ENCODE data around the gene MAML2. TPM values are rescaled to one million over a fixed set of nuclear protein-coding genes. Genes with fewer than 3 reads are reported as not detected.
"Not testable (repeated sequence)": the region's sequence is repeated elsewhere in the genome, so short reads cannot be mapped to it uniquely, and the experiment has no call there.

The MAML2 gene
- total RNA-seq, 1 donor from 2014 or later: 11.9 TPM

DNA sequence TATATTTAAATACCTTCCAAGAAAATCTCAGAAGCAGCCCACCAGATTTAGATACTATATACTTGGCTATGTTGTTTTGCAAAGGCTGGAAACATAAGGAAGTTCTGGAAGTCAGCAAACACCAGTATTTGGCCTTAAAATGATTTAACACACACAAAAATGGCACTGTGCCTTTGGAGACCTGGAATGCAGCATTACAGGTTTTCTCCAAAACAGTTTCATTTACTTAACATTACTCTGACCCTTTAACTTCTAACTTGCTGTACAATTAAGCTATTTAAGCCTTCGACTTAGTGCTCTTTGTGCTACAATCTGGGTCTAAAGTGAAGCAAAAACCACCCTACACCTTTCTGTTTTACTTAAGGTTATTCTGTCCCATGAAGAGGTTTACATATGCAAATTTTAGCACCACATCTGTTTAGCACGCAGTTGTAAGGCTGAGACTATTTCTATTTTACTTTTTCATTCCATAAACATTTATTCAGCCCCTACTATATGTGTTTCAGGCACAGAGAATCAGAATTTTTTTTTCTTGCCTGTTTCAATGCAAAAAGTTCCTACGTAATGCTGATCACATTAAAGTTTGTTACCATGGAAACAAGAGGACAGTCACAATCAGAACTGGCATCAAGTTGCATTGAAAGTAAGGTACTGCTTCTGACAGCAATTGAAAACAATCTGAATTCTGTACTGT is 70.3 kb downstream of the MAML2 start:
- H3K9me3 Mint-ChIP-seq: peaks cover 15% of the 10 kb centered on the region
- no peak overlapping the region for H3K27ac Mint-ChIP-seq
- intact Hi-C loops (cut with micrococcal nuclease): no loop called here
- no peaks in the 10 kb centered on the region for H3K27me3 Mint-ChIP-seq
- no peak overlapping the region for H3K4me3 Mint-ChIP-seq
- no peak for DNase-seq
- H3K4me1 Mint-ChIP-seq: peaks cover 23% of the 10 kb centered on the region
- peaks cover 40% of the 10 kb centered on the region for H3K36me3 Mint-ChIP-seq (ENCODE audit: low read depth)

DNA sequence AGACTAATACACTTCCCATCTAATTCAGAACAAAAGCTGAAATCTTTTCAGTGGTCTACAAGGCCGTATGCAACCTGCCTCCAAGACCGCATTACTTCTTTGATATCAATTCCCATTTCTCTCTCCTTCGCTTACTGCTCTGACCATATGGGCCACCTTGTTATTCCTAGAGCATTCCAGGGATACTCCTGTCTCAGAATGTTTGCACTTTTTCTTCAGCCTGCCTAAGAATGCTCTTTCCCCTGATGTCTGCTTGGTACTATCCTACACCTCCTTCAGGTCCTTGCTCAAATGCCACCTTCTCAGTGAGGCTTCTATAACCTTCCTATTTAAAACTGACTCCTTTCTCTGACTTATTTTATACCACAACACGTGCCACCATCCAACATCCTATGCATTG is 71.2 kb downstream of the MAML2 start:
- Mint-ChIP-seq H3K36me3 (ENCODE audit: low read depth) (peaks cover 38% of the 10 kb centered on the region), H3K27ac (no peak overlapping the region), H3K4me1 (peaks cover 32% of the 10 kb centered on the region), H3K27me3 (no peaks in the 10 kb centered on the region), H3K9me3 (peaks cover 15% of the 10 kb centered on the region), H3K4me3 (no peak overlapping the region)
- intact Hi-C loops (cut with micrococcal nuclease): no loop called here
- DNase-seq: no peak

- H3K27ac Mint-ChIP-seq; H3K4me3 Mint-ChIP-seq; H3K27me3 Mint-ChIP-seq; DNase-seq; intact Hi-C loops (cut with micrococcal nuclease): not testable (repeated sequence)
- H3K9me3 Mint-ChIP-seq: peaks cover 15% of the 10 kb centered on the region
- peaks cover 35% of the 10 kb centered on the region for H3K4me1 Mint-ChIP-seq
- H3K36me3 Mint-ChIP-seq (ENCODE audit: low read depth): peaks cover 37% of the 10 kb centered on the region
These were observed 71.6 kb downstream of the MAML2 start for GRCh38 chr11:96271352-96271751.

DNA sequence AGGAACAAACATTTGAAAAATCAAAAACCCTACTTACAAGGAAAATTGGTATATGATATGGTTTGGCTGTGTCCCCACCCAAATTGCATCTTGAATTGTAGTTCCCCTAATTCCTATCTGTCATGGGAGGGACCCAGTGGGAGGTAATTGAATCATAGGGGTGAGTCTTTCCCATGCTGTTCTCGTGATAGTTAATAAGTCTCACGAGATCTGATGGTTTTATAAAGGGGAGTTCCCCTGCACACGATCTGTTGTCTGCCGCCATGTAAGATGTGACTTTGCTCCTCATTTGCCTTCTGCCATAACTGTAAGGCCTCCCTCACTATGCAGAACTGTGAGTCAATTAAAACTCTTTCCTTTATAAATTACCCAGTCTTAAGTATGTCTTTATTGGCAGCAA is 74.5 kb downstream of the MAML2 start:
- Mint-ChIP-seq H3K27ac (peak overlapping the region; percentile 7), H3K9me3 (peaks cover 15% of the 10 kb centered on the region), H3K4me3 (peak overlapping the region; percentile 6), H3K4me1 (peaks cover 50% of the 10 kb centered on the region), H3K36me3 (ENCODE audit: low read depth) (peaks cover 44% of the 10 kb centered on the region)
- not testable (repeated sequence) for H3K27me3 Mint-ChIP-seq, DNase-seq
- intact Hi-C loops (cut with micrococcal nuclease): loop anchor here (2.0 kb wide), 1 partner anchor 14 kb away; no protein-coding TSS in a partner anchor

DNA sequence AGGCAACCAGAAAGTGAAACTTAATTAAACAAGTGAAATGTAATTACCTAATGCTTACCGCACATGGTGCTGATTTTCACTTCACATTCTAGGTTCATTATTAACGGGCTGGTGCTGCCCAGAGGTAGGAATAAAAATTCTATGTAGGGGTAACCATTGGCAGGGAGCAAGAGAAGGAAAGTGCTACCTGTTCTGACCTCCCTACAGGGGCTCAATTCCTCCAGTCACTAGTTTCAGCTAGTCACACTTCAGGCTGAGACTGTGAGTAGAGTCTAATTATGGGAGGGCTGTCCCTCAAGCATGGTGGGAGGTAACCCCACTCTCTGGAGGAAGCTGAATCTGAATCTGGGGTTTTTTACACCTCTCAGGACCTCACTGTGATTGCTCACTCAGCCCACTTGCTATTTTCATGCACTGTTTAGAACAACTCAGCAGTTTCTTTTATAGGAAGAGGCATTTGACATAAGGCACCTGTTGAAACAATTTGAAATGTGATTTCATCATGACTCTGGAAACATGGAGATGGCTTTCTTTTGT is 75.4 kb downstream of the MAML2 start:
- Mint-ChIP-seq H3K4me3 (peak overlapping the region; percentile 44), H3K9me3 (peaks cover 15% of the 10 kb centered on the region), H3K27me3 (no peaks in the 10 kb centered on the region), H3K27ac (peak overlapping the region; percentile 78), H3K4me1 (peaks cover 57% of the 10 kb centered on the region), H3K36me3 (ENCODE audit: low read depth) (peaks cover 46% of the 10 kb centered on the region)
- intact Hi-C loops (cut with micrococcal nuclease): loop anchor here (1.0 to 2.0 kb wide), 4 partner anchors 9 to 71 kb away; no protein-coding TSS in a partner anchor
- peak; percentile 75 for DNase-seq

DNA sequence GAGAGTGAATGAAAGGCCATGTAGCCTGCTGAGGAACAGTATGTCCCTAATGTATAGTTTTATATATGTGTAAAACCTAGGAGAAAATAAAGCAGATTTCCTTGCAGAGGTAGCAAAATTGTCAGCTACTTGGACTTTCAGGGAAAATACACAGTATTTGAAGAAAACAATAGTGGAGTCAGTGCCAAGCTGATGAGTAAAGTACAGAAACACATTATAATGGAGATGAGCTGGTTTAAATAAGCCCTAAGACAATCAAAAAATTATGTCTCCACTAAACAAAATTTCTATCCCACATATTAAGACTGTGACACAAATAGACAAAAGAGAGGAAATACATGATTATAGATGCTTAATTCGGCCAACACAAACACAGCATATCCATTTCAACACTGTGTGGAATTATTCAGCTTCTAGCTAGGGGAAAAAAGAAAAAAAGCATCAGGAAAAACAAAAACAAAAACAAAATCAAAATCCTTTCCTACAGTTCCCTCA is 75.9 kb downstream of the MAML2 start:
- H3K4me1 Mint-ChIP-seq: peaks cover 57% of the 10 kb centered on the region
- H3K9me3 Mint-ChIP-seq: peaks cover 15% of the 10 kb centered on the region
- H3K27ac Mint-ChIP-seq: peak overlapping the region; percentile 78
- no peaks in the 10 kb centered on the region for H3K27me3 Mint-ChIP-seq
- no peak for DNase-seq
- intact Hi-C loops (cut with micrococcal nuclease): loop anchor here (1.0 to 2.0 kb wide), 3 partner anchors 9 to 72 kb away; no protein-coding TSS in a partner anchor
- H3K36me3 Mint-ChIP-seq (ENCODE audit: low read depth): peaks cover 44% of the 10 kb centered on the region
- peak overlapping the region; percentile 44 for H3K4me3 Mint-ChIP-seq

- no peak overlapping the region for H3K27ac Mint-ChIP-seq
- peaks cover 10% of the 10 kb centered on the region for H3K9me3 Mint-ChIP-seq
- DNase-seq: no peak
- intact Hi-C loops (cut with micrococcal nuclease): loop anchor here (2.0 kb wide), 1 partner anchor 73 kb away; no protein-coding TSS in a partner anchor
- H3K4me3 Mint-ChIP-seq: no peak overlapping the region
- no peaks in the 10 kb centered on the region for H3K27me3 Mint-ChIP-seq
- peaks cover 34% of the 10 kb centered on the region for H3K36me3 Mint-ChIP-seq (ENCODE audit: low read depth)
- H3K4me1 Mint-ChIP-seq: peaks cover 60% of the 10 kb centered on the region
These were observed 77.0 kb downstream of the MAML2 start for GRCh38 chr11:96265972-96266371.

DNA sequence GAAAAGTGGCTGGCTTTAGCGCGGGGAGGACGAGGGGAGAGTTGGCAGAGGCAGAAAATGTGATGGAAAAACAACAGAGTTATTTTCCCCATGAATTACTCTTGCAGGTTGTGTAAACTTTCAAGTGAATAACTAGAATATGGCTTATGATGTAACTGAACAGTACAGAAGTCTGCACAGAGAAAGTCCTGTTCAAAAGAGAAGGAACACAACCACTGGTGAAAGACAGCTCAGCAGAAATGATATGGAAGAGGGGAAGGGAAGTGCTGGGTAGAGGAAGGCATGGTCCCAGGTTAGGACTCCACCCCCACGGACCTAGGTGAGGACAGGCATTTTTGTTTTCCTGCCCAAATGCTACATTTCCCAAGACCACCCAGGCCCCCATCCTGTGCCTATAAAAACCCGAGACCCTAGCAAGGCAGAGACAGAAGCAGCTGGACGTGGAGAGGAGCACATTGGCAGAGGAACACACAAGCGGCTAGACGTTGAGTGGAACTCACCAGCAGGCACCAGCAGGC is 77.7 kb downstream of the MAML2 start:
- no peak overlapping the region for H3K4me3 Mint-ChIP-seq
- peak overlapping the region; percentile 43 for H3K27ac Mint-ChIP-seq
- H3K27me3 Mint-ChIP-seq: no peaks in the 10 kb centered on the region
- H3K4me1 Mint-ChIP-seq: peaks cover 65% of the 10 kb centered on the region
- intact Hi-C loops (cut with micrococcal nuclease): no loop called here
- H3K36me3 Mint-ChIP-seq (ENCODE audit: low read depth): peaks cover 32% of the 10 kb centered on the region
- no peak for DNase-seq
- peaks cover 5% of the 10 kb centered on the region for H3K9me3 Mint-ChIP-seq

- Mint-ChIP-seq H3K27me3 (no peaks in the 10 kb centered on the region), H3K9me3 (no peaks in the 10 kb centered on the region), H3K36me3 (ENCODE audit: low read depth) (peaks cover 25% of the 10 kb centered on the region), H3K4me1 (peaks cover 69% of the 10 kb centered on the region), H3K27ac (no peak overlapping the region), H3K4me3 (no peak overlapping the region)
- intact Hi-C loops (cut with micrococcal nuclease): no loop called here
- no peak for DNase-seq
These were observed 78.6 kb downstream of the MAML2 start for GRCh38 chr11:96264364-96264763.

DNA sequence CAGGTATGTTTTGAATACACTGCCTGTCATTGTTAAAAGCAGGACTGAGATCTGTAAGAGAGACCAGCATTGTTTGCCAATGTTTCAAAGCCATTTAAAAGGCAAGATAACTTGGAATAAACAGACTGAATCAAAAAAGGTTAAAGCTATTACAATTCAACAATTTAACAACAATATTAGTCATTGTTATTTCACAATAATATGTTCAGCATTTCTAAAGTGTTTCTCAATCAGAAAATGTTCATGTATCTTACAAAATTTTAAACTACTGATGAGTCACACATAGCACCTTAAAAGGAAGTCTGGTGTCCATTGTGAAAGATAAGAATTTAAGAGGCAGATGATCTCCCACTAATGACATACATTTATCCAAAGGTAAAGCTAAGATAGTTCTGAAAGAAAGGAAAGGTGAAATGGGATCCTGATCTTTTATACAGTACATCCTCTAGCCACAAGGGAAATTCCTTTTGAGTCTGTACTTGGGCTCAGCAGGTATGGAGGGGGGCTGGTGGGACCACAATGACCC is 79.7 kb downstream of the MAML2 start:
- H3K9me3 Mint-ChIP-seq: no peaks in the 10 kb centered on the region
- no peak overlapping the region for H3K4me3 Mint-ChIP-seq
- peaks cover 20% of the 10 kb centered on the region for H3K36me3 Mint-ChIP-seq (ENCODE audit: low read depth)
- peaks cover 71% of the 10 kb centered on the region for H3K4me1 Mint-ChIP-seq
- DNase-seq: no peak
- no peaks in the 10 kb centered on the region for H3K27me3 Mint-ChIP-seq
- intact Hi-C loops (cut with micrococcal nuclease): no loop called here
- H3K27ac Mint-ChIP-seq: no peak overlapping the region

DNA sequence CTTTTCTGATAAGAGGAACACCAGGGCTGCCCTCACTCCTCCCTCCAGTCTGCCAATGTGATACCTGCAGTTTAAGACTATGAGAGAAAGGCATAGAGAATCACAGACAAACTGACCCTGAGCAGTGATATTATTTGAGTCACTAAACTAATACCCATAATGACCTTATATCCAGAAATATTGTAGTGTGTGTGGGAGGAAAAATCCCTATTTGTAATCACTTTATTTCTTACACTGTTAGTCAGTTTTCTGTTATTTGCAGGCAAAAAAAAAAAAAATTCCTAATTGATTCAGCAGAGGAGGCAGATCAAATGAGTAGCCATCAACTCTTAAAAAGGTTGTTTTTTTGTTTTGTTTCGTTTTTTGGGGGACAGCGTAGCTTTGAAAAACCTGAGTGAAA is 82.5 kb downstream of the MAML2 start:
- no peaks in the 10 kb centered on the region for H3K27me3 Mint-ChIP-seq
- H3K4me3 Mint-ChIP-seq: peak overlapping the region; percentile 51
- H3K27ac Mint-ChIP-seq: peak overlapping the region; percentile 58
- intact Hi-C loops (cut with micrococcal nuclease): no loop called here
- no peak for DNase-seq
- H3K4me1 Mint-ChIP-seq: peaks cover 78% of the 10 kb centered on the region
- H3K9me3 Mint-ChIP-seq: no peaks in the 10 kb centered on the region
- peaks cover 17% of the 10 kb centered on the region for H3K36me3 Mint-ChIP-seq (ENCODE audit: low read depth)

GRCh38 chr11:96260067-96260511 is 82.9 kb downstream of the MAML2 start:
- Mint-ChIP-seq H3K27ac (peak overlapping the region; percentile 58), H3K4me3 (peak overlapping the region; percentile 51)

DNA sequence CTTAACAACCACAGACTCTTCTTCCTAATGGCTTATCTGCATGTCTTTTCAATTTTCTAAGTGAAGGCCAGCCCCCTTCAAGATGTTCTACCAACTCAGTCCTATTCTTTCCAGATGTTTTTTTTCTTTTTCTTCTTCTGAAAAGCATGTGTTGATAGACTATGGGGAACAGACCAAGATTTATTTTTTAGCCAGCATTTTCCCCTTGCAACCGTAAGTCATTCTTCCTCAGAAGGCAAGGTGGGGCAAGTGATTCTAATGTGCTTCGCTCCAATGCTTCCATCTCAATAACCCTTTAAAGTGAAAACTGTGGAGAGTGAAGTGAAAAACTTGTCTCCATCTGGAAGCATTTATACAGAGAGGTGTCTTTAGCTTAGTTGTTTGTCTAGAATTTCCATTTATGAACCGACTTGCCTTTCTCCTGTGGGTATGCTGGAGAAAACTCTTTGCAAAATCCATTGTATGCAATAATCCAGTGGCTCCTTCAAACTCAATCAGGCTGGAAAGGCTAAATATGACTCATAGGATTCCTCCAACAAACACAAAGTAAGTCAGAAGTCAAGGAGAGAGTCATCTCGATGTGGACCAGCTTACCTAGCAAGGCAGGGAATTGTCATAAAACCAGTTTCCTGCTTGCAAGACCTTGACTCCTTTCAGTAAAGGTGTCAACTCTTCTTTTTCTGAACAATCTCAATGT is 83.7 kb downstream of the MAML2 start:
- Mint-ChIP-seq H3K27ac (peak overlapping the region; percentile 79), H3K27me3 (no peaks in the 10 kb centered on the region), H3K4me1 (peaks cover 77% of the 10 kb centered on the region), H3K4me3 (peak overlapping the region; percentile 57), H3K36me3 (ENCODE audit: low read depth) (peaks cover 11% of the 10 kb centered on the region), H3K9me3 (no peaks in the 10 kb centered on the region)
- DNase-seq: no peak
- intact Hi-C loops (cut with micrococcal nuclease): loop anchor here (2.0 to 5.0 kb wide), 4 partner anchors 16 to 247 kb away; partner anchors contain the start of genes JRKL and MAML2

More at GRCh38 chr11:96260067-96260511, 82.9 kb downstream of the MAML2 start:
- H3K36me3 Mint-ChIP-seq (ENCODE audit: low read depth): peaks cover 16% of the 10 kb centered on the region
- intact Hi-C loops (cut with micrococcal nuclease): no loop called here
- H3K27me3 Mint-ChIP-seq: no peaks in the 10 kb centered on the region
- H3K9me3 Mint-ChIP-seq: no peaks in the 10 kb centered on the region
- H3K4me1 Mint-ChIP-seq: peaks cover 78% of the 10 kb centered on the region
- no peak for DNase-seq
